AG09309 (cell line): Measurements from ENCODE around the gene KLF5.

ENCODE experiments used
- DNase-seq: peaks from one replicate; pipeline ENCODE4 v3.0.0-alpha.2; 2010; ENCODE audit warnings: low read depth
- H3K4me3 ChIP-seq: 2 replicates; pipeline ENCODE4 v1.5.1; 2011; ENCODE audit warnings: mild to moderate bottlenecking, low read depth, low read length, moderate library complexity; ENCODE audit not compliant: control insufficient read depth
- TF ChIP-seq, protein P1 (sequence below): IDR thresholded peaks from 2 replicates; pipeline ENCODE4 v1.5.1; 2011; ENCODE audit warnings: mild to moderate bottlenecking, low read depth, low read length, inconsistent platforms; ENCODE audit not compliant: insufficient read depth, control insufficient read depth; ENCODE audit errors: missing control alignments

The KLF5 gene

GRCh38 chr13:73058736-73059459 lies at the start of gene KLF5:
KLF5 (plus strand) TSS chr13:73059005; CDS start chr13:73059328, 323 bp downstream.
- DNase-seq: peak; percentile 77
- TF ChIP-seq, protein P1, sequence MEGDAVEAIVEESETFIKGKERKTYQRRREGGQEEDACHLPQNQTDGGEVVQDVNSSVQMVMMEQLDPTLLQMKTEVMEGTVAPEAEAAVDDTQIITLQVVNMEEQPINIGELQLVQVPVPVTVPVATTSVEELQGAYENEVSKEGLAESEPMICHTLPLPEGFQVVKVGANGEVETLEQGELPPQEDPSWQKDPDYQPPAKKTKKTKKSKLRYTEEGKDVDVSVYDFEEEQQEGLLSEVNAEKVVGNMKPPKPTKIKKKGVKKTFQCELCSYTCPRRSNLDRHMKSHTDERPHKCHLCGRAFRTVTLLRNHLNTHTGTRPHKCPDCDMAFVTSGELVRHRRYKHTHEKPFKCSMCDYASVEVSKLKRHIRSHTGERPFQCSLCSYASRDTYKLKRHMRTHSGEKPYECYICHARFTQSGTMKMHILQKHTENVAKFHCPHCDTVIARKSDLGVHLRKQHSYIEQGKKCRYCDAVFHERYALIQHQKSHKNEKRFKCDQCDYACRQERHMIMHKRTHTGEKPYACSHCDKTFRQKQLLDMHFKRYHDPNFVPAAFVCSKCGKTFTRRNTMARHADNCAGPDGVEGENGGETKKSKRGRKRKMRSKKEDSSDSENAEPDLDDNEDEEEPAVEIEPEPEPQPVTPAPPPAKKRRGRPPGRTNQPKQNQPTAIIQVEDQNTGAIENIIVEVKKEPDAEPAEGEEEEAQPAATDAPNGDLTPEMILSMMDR: no peak
- H3K4me3 ChIP-seq: peak within 1 kb of the TSS; percentile 85

DNA sequence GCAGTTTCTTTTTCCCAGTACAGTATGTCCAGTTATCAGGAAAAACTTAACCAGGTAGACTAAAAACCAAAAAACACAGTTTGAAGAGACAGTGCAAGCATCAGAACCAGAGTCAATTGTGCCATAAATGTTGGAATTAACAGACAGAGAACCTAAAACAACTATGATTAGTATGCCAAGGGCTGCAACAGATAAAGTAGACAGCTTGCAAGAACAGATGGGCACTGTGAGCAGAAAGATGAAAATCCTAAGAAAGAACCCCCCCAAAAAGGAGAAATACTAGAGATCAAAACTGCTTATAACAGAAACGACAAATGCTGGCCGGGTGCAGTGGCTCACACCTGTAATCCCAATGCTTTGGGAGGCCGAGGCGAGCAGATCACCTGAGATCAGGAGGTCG lies 47.1 kb upstream of the KLF5 start:
- no peak overlapping the region for H3K4me3 ChIP-seq
- TF ChIP-seq, protein P1: no peak
- DNase-seq: no peak

GRCh38 chr13:73015805-73016204 lies 43.0 kb upstream of the KLF5 start:
- TF ChIP-seq, protein P1: no peak
- no peak for DNase-seq
- no peak overlapping the region for H3K4me3 ChIP-seq

DNA sequence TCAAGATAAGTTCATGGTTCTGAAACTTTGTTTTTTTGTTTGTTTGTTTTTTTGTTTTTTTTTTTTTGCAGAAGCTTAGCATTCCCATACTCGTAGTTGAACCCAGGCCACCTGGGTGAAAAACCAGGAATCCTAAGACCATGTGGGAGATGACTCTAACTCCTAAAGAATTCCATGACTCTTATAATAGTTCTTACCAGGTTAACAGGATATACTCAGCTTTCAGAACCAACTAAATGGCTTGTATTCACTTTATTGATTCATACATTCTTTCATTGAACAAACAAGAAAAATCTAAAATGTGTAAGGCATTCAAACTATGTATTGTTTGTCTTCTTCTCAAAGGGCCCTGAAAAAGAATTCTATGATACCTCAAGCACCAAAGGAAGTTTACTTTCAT lies 40.5 kb upstream of the KLF5 start:
- H3K4me3 ChIP-seq: no peak overlapping the region
- TF ChIP-seq, protein P1: no peak
- DNase-seq: no peak

DNA sequence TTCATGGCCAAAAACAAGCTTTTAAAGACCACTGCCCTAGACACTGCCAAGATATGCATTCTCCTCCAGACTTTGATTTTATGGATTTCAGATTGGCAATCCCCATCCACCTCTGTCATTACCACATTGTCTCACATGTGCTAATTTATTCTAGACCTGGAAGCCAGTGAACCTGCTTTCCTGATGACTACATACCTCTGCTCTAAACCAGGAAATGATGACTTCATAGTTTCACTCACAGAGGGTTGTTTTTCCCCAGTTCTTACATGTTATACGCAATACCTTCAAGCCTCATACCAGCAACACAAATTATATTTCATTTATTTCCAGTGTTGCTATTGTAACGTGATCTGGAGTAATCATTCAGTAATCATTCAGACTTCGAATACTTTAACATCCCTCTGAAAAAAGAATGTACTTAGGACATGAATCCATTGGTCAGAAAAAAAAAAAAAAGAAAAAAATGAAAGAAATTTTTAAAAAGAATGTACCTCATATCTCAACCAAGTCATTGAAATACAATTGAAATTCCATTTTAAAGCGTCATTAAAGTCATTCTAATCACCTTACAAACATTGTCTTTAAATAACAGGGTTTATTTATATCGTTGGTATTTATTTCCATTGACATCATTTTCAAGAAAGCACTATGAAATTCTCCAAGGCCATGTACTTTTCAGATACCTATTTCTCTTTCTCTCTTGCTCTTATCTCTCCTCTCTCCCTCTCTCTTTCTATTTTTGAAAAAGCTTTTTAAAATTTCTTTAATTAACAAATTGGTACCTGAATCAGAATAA lies 33.4 kb upstream of the KLF5 start:
- H3K4me3 ChIP-seq: no peak overlapping the region
- TF ChIP-seq, protein P1: no peak
- no peak for DNase-seq

GRCh38 chr13:73034901-73035300 lies 23.9 kb upstream of the KLF5 start:
- TF ChIP-seq, protein P1: no peak
- no peak for DNase-seq
- no peak overlapping the region for H3K4me3 ChIP-seq
